22Rv1 (cell line): Measurements from ENCODE around the gene DDX18.

Source experiments
- ZFX ChIP-seq: fragments of 450-650 bp; IDR thresholded peaks from 2 replicates; pipeline ENCODE4 v1.6.1; 2017; ENCODE audit warnings: antibody characterized with exemption, borderline replicate concordance
- TF ChIP-seq, protein P1 (sequence below): fragments of 450-650 bp; IDR thresholded peaks from 2 replicates; pipeline ENCODE4 v1.5.1; 2017; ENCODE audit warnings: mild to moderate bottlenecking

DNA sequence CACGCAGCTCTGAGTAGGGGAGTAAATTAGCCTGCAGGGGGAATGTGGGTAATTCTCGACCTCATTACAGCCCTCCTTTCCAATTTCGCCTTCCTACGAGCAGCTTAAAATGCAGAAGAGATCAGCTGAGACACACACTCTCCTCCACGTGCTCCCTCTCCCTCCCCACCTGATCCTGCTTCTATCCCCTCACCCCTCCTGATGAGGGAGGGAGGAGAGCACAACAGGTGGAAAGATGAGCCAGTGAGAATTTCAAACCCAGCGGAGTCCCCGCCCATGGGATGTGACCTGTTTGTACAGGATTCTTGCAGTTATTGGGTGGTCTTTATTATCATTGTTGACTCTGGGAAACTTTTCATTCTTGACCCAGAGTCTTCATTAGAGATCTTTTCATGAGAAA, 35.5 kb downstream of the DDX18 start:
- TF ChIP-seq, protein P1, sequence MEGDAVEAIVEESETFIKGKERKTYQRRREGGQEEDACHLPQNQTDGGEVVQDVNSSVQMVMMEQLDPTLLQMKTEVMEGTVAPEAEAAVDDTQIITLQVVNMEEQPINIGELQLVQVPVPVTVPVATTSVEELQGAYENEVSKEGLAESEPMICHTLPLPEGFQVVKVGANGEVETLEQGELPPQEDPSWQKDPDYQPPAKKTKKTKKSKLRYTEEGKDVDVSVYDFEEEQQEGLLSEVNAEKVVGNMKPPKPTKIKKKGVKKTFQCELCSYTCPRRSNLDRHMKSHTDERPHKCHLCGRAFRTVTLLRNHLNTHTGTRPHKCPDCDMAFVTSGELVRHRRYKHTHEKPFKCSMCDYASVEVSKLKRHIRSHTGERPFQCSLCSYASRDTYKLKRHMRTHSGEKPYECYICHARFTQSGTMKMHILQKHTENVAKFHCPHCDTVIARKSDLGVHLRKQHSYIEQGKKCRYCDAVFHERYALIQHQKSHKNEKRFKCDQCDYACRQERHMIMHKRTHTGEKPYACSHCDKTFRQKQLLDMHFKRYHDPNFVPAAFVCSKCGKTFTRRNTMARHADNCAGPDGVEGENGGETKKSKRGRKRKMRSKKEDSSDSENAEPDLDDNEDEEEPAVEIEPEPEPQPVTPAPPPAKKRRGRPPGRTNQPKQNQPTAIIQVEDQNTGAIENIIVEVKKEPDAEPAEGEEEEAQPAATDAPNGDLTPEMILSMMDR = no peak
- TF ChIP-seq ZFX = no peak
